OCI-M2 (cell line): ENCODE results near the gene IP6K3.

Source experiments
- DNase-seq: peaks from one replicate; lab custom pipeline; 2025; ENCODE audit not compliant: unreplicated experiment; lab: John Stamatoyannopoulos, UW

Gene IP6K3

DNA sequence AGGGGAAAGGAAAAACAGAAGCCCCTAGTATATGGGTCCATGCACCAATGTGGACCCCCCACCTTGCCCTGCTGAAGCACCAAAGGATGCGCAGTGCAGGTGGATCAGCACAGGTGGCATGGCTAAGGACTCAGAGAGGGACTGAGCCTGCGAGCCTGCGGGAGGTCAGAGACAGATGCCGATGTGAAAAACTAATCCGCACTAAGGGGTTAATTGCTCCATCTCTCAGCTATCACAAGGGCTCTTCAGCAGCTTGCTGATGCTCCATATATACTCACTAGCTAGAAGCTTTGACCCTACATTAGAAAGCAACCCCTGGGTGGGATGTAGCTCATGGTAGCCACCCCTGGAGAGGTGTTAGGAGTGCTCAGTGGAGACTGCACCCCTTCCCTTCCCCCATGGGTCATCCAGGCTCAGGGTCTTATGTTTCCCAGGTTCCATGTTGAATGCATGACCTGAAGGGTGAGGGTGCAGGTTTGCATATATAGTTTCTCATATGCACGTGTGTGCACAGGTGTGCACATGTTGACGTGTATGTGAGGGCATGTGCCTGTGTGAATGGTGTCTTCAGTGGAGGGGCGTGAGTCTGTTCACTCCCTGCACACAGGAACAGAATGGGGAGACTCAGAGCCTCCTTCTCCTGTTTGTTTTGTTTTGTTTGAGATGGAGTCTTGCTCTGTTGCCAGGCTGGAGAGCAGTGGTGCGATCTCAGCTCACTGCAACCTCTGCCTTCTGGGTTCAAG, 13.4 kb upstream of the IP6K3 start:
- no peak for DNase-seq

DNA sequence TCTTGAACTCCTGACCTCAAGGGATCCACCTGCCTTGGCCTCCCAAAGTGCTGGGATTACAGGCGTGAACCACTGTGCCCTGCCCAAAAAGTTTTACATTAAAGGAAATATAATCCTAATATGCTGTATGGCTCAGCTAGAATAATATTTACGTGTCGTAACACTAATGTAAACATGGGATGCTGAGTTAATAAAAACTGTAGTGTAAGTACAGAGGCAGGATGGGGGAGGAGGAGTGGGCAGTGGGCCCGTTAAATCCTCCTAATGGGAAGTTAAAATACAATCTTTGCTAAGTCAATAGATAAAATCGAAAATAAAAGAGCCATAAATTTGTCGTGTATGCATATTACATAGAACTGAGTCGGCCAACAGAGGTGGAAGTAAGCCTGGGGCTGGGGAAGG, 12.1 kb upstream of the IP6K3 start:
- no peak for DNase-seq

DNA sequence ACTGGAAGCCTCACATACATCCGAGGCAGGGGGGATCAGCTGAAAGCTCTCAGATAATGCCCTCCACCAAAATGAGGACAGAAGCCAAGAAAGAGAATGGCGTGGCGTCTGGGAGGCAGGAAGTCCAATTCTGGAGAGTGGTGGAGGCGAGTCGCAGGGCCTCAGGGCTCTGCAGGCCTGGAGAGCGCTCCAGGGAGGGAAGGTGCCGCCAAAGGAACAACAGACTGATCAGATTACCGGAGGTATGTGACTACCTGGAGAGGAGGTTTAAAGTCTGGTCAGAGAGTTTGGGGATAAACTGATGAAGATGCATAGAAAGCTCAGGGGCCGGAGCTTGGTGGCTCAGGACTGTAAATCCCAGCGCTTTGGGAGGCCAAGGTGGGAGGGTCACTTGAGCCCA, 11.2 kb upstream of the IP6K3 start:
- no peak for DNase-seq

DNA sequence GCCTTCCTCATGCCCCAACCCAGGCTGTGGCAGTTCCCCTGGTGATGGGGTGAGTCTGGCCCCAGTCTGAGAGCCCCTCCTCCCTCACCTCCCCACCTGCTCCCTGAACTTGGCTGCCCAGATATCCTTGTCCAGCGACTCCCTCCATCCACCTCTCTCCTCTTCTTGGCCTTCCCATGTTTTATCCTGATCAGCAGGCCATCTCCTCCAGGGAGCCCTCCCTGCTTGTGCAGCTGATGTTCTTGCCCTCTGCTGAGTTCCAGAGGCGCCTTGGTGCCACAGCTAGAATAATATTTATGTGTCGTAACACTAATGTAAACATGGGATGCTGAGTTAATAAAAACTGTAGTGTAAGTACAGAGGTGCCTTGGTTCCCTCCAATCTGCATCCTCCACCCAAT, 10.4 kb upstream of the IP6K3 start:
- no peak for DNase-seq

DNA sequence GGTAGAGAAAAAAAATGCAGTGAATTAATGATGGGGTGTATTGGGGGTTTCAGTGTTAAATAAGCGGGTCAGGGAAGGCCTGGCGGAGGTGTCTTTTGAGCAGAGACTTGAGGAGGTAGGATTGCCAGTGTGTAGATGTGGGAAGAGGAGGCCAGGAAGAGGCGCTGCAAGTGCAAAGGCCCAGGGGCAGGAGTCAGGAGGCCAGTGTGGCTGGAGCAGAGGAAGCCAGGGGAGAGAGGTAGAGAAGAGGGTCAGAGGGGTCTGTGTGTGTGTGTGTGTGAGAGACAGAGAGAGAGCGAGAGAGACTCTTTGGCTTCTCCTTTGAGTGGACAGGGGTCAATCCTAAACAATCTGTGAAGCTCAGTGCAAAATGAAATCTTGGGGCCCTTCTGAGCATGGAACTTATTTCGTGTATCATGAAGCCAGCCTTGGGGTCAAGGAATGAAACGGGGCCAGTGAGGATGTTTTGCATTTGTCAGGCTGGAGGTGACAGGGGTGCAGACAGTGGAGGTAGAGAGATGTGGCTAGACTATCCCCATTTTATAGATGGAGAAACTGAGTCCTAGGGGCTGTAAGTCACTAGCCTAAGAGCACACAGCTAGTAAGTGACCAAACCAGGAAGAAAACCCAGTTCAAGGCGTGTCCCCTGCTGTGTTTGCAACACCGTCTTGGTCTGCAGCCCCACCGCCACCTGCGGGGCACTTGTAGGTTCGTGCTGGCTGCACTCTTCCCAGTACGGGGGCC, 9.7 kb upstream of the IP6K3 start:
- no peak for DNase-seq

DNA sequence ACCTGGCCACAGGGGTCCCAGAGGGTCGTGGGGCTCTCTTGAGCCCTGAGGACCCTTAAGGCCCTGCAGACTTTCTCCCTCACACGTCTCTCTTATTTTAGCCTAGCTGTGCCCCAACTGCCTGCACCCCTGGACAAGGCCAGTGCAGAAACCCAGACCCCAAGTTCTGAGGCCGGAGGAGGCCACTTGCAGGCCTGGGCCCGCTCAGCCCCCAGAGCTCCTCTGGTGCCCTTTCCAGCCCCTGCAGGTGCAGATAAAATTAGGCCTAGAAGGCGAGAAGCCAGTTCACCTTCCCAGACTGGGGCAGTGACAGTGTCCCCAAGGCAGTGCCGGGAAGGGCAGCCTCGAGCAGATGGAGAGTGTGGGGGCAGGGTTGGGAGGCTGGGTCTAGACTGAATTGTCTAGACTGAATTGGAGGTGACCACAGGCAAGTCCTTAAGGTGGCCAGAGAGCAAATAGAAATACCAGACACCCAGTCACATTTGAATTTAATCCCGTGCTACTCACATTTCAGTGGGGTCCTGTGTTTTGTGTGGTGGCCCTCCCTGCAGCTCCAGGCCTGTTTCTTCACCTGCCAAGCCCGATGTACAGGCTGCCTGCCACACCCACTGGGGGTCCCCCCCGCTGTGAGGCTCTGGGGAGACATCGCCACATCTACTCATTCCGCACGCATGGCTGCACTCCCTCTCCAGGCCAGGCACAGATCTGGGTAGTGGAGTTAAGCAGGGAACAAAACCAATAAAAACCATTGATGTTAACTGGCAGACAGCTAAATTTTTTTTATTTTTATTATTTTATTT, 8.6 kb upstream of the IP6K3 start:
- DNase-seq: no peak

DNA sequence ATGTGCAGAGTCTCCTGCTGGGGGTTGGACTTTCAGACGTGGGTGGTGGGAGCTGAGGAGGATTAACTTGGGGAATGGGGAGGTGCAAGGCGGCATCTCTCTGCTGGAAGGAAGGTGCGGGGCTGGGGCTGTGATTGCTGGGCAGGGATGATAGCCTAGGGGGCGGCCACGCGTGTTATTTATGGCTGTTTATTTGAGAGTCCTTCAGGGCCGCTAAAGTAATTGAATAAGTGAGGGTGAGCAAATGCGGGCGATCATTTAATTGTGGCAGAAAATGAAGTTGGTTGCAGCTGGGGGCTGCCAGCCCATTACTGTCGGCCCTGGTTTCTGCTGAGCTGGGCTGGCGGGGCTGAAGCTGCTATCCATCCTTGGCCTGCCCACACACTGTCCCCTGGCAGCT, 7.5 kb upstream of the IP6K3 start:
- DNase-seq: no peak

DNA sequence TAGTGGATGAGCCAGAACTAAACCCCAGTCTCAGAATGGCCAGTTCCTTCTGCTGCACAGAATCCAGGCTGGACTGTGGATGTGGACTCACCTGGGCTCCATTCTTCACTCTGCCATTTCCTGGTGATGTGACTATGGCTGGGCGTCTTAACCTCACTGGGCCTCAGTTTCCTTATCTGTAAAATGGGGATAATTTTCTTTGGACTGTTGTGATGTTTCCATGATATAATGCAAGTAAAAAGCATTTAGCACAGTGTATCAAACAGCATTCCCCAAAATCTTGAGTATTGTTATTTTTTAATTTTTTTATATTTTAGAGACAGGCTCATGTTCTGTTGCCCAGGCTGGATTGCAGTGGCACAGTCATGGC, 5.9 kb upstream of the IP6K3 start:
- no peak for DNase-seq

DNA sequence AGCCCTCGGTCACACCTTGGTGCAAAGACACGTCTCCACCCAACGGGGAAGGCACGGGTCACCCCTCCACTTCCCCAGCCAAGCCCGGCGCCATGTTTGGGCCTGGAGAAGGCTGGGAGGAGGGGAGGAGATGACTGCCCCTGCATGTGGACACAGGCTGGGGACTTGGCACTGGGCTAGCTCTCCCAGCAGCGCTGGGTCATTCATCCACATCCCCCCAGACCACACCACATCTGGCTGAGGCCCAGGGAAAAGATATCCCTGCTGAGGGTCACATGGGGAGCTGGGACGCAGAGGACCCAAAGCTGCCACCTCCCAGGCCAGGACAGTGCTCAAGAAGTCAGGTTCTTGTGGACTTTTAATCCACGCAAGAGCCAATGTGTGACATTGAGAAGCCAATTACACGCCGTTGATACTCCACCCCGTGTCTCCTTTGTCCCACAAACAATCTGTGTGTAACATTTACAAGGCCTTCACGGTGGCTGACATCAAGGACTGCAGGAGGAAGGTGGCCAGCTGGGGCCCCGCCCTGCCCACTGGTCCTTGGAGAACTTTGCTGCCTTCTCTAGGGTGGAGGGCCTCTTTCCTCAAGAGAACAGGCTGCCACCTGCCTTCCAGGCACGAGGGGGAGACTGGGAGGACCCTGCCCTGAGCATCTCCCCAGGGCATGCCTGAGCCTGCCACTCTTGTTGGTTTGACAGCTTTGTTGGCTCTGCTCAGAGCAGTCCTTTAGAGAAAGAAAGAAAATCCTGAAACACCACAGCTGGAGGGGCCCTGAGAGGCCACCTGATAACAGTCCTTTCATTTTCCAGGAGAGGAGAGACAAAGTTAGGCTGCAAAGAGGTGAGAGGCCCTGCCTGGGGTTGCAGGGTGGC, 5.3 kb upstream of the IP6K3 start:
- DNase-seq: no peak

DNA sequence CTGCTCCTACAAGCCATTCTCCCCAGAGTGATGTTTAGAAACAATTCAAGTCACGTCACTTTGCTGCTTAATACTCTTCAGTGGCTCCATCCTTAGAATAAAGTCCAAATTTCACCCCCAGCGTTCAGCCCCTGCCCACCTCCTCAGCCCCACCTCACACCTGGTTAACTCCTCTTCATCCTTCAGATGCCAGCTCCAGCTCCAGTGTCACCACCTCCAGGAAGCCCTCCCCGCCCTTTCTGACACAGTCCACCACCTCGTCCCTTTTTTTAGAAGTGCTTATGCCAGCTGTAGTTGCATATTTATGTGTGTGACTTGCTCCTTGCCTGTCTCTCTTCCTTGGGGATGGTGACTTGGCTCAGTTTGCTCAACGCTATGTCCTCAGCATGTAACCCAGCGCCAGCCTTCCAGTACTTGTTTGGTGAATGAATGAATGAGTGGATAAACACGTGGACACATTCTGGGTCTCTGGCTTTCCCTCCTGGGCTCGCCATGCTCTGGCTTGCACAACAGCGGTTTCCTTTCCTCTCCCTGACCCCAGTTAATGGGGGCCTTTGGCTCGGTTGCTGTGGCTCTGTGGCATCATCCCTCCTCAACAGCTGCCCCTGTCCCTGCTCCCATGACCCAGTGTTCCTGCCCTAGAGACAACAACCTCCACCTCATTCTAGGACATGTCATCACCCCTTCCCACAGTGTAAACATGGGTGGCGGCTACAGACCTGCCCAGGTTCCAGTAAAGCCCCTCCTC, 3.7 kb upstream of the IP6K3 start:
- DNase-seq: no peak

DNA sequence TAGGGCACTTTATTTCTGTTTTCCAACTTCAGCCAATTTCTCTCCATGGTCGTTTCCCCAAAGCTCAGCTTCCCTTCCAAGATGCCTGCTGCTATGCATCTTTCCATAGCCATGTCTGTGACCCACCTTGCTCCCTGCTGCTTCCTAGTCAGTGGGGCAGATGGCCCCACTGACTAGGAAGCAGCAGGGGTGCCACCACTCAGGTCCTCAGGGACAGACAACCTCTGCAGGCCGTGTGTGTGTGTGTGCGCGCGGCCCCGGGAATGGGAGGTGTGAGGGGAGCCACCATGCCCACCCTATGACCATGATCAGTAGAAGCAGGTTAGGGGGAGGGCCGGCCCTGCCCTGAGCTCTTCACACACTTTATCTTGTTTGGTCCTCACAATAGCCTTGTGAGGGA, 2.7 kb upstream of the IP6K3 start:
- DNase-seq: no peak

DNA sequence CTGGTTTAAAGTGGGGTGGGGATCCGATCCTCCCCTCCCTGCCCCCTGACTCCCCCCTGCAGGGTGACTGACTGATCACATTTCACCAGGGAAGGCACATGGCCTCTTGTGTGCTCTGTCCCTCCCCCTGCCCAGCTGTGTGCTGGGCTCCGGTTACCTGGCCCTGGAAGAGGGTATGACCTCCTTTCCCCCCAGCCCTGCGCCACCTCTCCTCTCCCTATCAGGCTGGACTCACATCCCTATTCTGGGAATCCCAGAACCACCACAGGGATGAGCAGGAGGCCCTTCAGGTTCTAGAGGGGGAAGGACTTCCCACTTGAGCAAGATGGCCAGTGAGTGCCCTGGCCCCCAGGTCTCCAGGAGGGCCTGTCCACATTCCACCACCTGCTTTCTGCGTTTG, 2.1 kb upstream of the IP6K3 start:
- DNase-seq: no peak

DNA sequence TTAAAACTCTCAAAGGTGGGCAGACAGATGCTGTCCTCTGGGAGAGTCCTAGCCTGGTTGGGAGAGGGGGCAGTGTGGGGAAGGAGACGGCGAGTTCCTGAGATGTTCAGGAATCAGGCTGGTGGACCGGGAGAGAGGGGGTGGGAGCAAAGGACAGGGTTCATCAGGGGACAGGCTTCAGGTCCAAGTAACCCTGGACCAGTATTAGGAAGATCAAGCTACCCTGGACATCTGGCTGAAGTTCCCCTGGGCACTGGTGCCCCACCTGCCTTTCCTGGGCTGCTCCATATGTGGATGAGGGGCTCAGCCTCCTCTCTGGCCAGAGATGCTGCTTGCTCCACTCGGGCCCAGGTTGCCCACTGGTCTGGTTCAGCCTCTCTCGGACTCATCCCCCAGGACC, 1.1 kb upstream of the IP6K3 start:
- DNase-seq: no peak

DNA sequence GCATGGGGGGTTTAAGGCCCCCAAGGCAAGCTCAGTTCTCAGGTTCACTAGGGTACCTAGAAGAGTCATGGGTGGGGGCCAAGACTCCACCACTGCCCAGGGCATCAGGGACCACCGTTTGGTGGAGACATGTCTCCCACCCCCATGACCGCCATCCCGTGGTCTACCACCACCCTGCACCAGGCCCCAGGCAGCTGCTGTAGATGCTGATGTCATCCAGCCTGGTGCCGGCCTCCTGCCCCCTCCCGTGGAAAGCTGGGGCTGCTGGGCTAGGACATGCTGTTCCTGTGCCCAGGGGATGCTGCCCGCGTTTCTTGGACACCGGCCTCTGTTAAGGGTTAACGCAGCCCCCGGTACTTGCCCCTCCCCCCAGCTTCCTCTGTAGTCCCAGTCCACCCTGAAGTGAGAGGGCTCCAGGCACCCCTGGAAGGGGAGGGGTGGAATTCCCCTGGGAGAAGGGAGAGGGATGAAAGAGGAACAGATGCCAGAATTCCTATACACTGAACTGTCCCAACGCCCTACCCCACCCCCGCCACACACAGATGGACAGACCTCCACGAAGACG, 587 bp downstream of the IP6K3 start:
- no peak for DNase-seq

DNA sequence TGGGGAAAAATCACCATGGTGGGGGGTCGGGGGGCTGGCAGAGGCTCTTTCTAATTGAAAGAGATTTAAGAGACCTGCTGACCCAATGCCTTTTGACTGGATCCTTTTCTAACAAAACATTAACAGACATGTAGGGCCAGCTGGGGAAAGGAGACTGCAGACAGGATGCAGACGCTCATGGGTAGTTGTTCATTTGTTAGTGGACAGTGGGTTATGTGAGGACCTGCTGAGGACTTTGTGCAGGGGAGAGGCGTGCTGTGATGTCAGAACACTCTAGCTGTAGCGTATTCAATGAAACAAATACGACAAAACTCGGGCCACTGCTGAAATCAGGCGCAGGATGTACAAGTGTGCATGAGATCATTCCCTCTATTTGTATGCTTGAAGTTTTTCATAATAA, 1.2 kb downstream of the IP6K3 start:
- no peak for DNase-seq

DNA sequence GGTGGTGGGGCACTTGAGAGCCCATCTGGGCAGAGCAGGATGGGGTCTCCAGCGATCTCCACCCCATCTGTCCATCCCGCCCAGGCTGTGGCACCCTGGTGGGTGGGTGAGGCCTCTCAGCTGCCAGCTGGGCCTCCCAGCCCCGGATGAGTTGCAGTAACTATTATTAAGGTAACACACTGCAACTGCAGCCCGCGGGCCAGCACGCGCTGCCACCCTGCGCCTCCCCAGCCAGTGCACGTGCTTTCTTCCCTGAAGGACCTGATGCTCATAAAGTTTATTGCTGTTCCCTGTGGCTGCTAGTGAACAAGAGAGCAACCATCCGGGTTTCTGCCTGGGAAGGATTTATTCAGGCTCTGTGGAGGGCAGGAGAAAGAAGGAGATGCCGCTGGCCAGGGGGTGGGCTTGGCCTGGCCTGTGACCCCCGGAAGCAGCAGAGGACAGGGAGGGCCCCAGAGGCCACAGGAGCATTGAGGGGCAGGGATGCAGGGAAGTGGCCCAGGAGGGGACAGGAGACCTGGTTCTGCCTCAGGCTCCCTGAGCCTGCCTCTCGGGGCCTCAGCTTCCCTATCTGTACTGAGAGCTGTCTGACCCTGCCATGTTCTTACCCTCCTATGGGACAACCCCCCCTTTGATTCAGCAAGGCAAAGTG, 1.7 kb downstream of the IP6K3 start:
- no peak for DNase-seq

DNA sequence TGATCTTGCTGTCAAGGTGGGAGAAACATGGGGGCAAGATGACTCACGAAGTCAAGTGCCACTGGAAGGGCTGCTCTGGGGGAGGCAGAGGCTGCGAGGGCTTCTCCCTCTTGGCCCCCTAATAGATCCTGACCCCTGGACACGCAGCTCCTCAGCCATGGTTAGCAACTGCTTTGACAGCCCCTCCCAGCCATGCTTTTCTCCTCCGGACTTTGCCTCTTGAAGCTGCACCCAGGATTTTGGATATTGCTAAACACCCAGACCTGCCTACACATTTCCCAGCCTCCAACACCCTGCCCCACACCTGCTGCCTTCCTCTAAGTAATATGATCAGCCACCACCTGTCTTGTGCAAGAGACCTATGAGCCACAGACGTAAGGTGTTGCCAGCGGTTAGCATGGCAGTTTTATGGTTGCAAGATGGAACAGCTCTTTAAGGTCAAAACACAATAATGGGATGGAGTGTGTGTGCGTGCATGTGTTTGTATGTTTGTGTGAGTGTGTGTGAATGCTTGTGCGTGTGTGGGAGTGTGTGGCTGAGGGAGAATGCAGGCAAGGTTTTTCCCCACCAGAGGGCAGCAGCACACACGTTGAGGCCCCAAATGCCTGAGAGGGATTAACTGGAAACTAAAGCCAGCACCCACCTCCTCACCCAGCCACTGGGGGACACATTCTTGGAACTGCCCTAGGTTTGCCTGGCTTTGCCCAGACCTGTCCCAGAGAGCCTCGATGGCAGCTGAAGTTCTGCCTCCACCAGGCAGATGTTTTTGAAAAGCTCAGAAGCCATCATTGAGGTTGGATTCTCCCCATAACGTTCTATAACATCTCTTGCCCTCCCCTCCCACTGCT, 2.5 kb downstream of the IP6K3 start:
- peak; percentile 28 for DNase-seq

DNA sequence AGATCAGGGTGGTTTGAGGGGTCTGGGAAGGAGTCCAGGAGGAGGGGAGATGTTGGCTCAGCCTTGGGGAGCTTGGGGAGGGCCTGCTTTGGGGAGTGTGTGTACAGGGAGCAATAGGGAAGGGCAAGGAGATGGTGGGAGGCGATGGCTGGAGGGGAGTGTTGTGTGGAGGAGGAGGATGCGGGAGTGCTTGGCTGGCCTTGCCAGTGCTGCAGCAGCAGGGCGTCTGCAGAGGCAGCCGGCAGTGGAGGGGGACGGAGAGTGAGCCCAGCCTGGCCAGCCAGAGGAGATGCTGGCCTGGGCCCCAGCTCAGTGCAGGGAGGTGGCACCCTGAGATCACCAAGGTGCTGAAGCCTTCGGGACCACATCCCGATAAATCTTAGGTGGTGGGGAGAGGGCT, 3.9 kb downstream of the IP6K3 start:
- DNase-seq: no peak

DNA sequence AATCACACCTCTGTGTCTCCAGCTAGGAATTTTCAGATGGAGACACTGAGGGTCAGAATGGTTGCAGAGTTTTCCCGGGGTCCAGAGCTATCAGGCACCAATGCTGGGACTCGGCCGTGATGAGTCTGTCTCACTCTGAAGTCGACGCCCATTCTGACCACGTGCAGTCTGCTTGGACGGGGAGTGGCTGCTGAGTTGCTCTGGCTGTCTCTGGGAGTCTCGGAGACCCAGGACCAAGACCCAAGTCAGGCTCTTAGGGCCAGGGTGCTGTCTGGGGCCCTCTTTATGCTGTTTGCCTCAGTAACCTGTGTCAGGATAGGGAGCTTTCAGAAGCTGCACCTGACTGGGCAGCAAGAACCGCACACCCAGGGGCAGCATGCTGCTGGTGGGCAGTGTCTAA, 4.6 kb downstream of the IP6K3 start:
- no peak for DNase-seq
